K562 (cell line): Measurements from ENCODE around the gene MXI1. TPM values are rescaled to one million over a fixed set of nuclear protein-coding genes. Genes with fewer than 3 reads are reported as not detected.

ENCODE experiments used
- CBX8 ChIP-seq: fragments of 200-600 bp; sonication (generic); IDR thresholded peaks from 2 replicates; pipeline ENCODE4 v1.6.1; 2012; ENCODE audit warnings: borderline replicate concordance, mixed run types, low read depth, mild to moderate bottlenecking, moderate library complexity, mixed read lengths, low read length, control low read depth, inconsistent platforms; ENCODE audit not compliant: poor library complexity, severe bottlenecking; ENCODE audit errors: extremely low read depth
- EWSR1 ChIP-seq: fragments of 450-650 bp; IDR thresholded peaks from 2 replicates; pipeline ENCODE4 v1.6.1; 2018; ENCODE audit warnings: borderline replicate concordance, mild to moderate bottlenecking, low read depth, moderate library complexity; ENCODE audit not compliant: partially characterized antibody
- GTF2B ChIP-seq: IDR thresholded peaks from 2 replicates; pipeline ENCODE4 v1.6.1; 2011; ENCODE audit not compliant: insufficient read length; ENCODE audit errors: extremely low read depth
- HDAC3 ChIP-seq: fragments of 450-650 bp; IDR thresholded peaks from 2 replicates; pipeline ENCODE4 v1.6.1; 2018; ENCODE audit warnings: borderline replicate concordance, mild to moderate bottlenecking, moderate library complexity; ENCODE audit not compliant: partially characterized antibody
- HNRNPH1 ChIP-seq: fragments of 200-400 bp; formaldehyde crosslinking; optimal IDR thresholded peaks from 2 replicates; pipeline ENCODE3; 2017; ENCODE audit warnings: low read depth, mild to moderate bottlenecking, low read length, moderate library complexity
- IRF2 ChIP-seq: sonication (generic); formaldehyde crosslinking; IDR thresholded peaks from 2 replicates; pipeline ENCODE4 v1.8.1; 2022; ENCODE audit warnings: mild to moderate bottlenecking, missing genetic modification reagents
- JUNB ChIP-seq: fragments of 450-650 bp; formaldehyde crosslinking; conservative IDR thresholded peaks from 2 replicates; pipeline ENCODE4 v1.4.0; 2020; ENCODE audit warnings: mild to moderate bottlenecking
- KDM5B ChIP-seq: fragments of 200-600 bp; sonication (generic); IDR thresholded peaks from 2 replicates; pipeline ENCODE4 v1.6.1; 2012; ENCODE audit warnings: low read depth, mild to moderate bottlenecking, moderate library complexity, low read length, control low read depth, inconsistent platforms; ENCODE audit not compliant: insufficient replicate concordance
- KLF13 ChIP-seq: fragments of 450-650 bp; IDR thresholded peaks from 2 replicates; pipeline ENCODE4 v1.6.1; 2016; ENCODE audit warnings: missing genetic modification characterization, low read depth, mild to moderate bottlenecking, missing compliant biosample characterization, moderate library complexity, borderline replicate concordance
- SRF ChIP-seq, 2 experiments: fragments of 250-450, 450-650 bp in 1 of 2; sonication (Bioruptor Pico) in 1 of 2; sonication (generic) in 1 of 2; formaldehyde crosslinking; IDR thresholded peaks; 2 replicates each; pipeline versions ENCODE4 v1.5.0 to v1.5.1; 2020 to 2022; ENCODE audit warnings: mild to moderate bottlenecking in 1 of 2, missing genetic modification reagents in 1 of 2
- USF2 ChIP-seq: sonication (generic); formaldehyde crosslinking; IDR thresholded peaks from 2 replicates; pipeline ENCODE4 v1.5.0; 2020; ENCODE audit warnings: missing genetic modification reagents
- ZNF740 ChIP-seq, 3 experiments: fragments of 200-800 bp in 1 of 3; sonication (Bioruptor generic) in 1 of 3; sonication (generic) in 1 of 3; formaldehyde crosslinking in 1 of 3; IDR thresholded peaks; 2 replicates each; pipeline versions ENCODE4 v1.6.1 to v1.8.0; 2016 to 2022; ENCODE audit warnings: mild to moderate bottlenecking in 2 of 3, missing compliant biosample characterization in 2 of 3, missing genetic modification characterization in 2 of 3, missing genetic modification reagents in 1 of 3
- ZNF766 ChIP-seq: fragments of 200-800 bp; sonication (Bioruptor generic); conservative IDR thresholded peaks from 2 replicates; pipeline ENCODE4 v1.6.1; 2016; ENCODE audit warnings: missing genetic modification characterization, missing compliant biosample characterization
- polyA plus RNA-seq, 8 experiments: library from polyadenylated mRNA; depleted of rRNA in 4 of 8; stranded (reverse) in 5 of 8; unstranded in 3 of 8; fragments of >200 nt; fragmentation: Nextera tagmentation in 2 of 8; fragmentation: Illumina TruSeq in 1 of 8; extraction: Ambion mirVana in 2 of 8; extraction: Trizol in 1 of 8; gene quantifications; 2 replicates each; pipeline versions ENCODE4 v1.2.1 to v1.2.3, GENCODE V29; 2011 to 2014; ENCODE audit warnings: inconsistent platforms in 1 of 8, missing spikeins in 1 of 8
- total RNA-seq, 7 experiments: library from RNA; depleted of rRNA in 6 of 7; stranded (reverse); fragments of >200 nt in 6 of 7; fragmentation: Illumina TruSeq in 2 of 7; extraction: Trizol in 2 of 7; gene quantifications; 2 replicates each; pipeline versions ENCODE4 v1.2.1 to v1.2.3, GENCODE V29; 2011 to 2021; ENCODE audit warnings: low replicate concordance in 1 of 7
- TF ChIP-seq, protein P1 (sequence below): sonication (generic); formaldehyde crosslinking; IDR thresholded peaks from 2 replicates; pipeline ENCODE4 v1.8.1; 2023; ENCODE audit warnings: missing genetic modification reagents, mild to moderate bottlenecking, borderline replicate concordance
- TF ChIP-seq, protein P2 (sequence below): fragments of 450-650 bp; formaldehyde crosslinking; IDR thresholded peaks from 2 replicates; pipeline ENCODE4 v1.4.0; 2020; ENCODE audit warnings: mild to moderate bottlenecking, moderate library complexity

MXI1 gene
- total and polyA plus RNA-seq, 9 of the 15 experiments (the other 6 are each of a cell fraction or from before 2014, with no cell fraction given) = 9.1 to 23.7 (median 14.8) TPM

- TF ChIP-seq, protein P1, sequence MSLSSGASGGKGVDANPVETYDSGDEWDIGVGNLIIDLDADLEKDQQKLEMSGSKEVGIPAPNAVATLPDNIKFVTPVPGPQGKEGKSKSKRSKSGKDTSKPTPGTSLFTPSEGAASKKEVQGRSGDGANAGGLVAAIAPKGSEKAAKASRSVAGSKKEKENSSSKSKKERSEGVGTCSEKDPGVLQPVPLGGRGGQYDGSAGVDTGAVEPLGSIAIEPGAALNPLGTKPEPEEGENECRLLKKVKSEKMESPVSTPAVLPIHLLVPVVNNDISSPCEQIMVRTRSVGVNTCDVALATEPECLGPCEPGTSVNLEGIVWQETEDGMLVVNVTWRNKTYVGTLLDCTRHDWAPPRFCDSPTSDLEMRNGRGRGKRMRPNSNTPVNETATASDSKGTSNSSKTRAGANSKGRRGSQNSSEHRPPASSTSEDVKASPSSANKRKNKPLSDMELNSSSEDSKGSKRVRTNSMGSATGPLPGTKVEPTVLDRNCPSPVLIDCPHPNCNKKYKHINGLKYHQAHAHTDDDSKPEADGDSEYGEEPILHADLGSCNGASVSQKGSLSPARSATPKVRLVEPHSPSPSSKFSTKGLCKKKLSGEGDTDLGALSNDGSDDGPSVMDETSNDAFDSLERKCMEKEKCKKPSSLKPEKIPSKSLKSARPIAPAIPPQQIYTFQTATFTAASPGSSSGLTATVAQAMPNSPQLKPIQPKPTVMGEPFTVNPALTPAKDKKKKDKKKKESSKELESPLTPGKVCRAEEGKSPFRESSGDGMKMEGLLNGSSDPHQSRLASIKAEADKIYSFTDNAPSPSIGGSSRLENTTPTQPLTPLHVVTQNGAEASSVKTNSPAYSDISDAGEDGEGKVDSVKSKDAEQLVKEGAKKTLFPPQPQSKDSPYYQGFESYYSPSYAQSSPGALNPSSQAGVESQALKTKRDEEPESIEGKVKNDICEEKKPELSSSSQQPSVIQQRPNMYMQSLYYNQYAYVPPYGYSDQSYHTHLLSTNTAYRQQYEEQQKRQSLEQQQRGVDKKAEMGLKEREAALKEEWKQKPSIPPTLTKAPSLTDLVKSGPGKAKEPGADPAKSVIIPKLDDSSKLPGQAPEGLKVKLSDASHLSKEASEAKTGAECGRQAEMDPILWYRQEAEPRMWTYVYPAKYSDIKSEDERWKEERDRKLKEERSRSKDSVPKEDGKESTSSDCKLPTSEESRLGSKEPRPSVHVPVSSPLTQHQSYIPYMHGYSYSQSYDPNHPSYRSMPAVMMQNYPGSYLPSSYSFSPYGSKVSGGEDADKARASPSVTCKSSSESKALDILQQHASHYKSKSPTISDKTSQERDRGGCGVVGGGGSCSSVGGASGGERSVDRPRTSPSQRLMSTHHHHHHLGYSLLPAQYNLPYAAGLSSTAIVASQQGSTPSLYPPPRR (CRISPR knock-in tag) = no peak
- TF ChIP-seq ZNF740 (CRISPR knock-in tag; IDR thresholded peaks at IDR 0.05) (no peak), ZNF740 (tag; IDR thresholded peaks at IDR 0.05) (no peak), SRF (CRISPR knock-in tag; IDR thresholded peaks at IDR 0.05) (no peak), KDM5B (no peak), JUNB (CRISPR knock-in tag) (no peak), CBX8 (no peak), EWSR1 (no peak), HNRNPH1 (no peak), IRF2 (CRISPR knock-in tag) (no peak), ZNF766 (no peak; the same call in 1 of the 2 replicates), USF2 (CRISPR knock-in tag) (no peak), GTF2B (no peak), KLF13 (tag) (no peak), HDAC3 (no peak)
- TF ChIP-seq, protein P2, sequence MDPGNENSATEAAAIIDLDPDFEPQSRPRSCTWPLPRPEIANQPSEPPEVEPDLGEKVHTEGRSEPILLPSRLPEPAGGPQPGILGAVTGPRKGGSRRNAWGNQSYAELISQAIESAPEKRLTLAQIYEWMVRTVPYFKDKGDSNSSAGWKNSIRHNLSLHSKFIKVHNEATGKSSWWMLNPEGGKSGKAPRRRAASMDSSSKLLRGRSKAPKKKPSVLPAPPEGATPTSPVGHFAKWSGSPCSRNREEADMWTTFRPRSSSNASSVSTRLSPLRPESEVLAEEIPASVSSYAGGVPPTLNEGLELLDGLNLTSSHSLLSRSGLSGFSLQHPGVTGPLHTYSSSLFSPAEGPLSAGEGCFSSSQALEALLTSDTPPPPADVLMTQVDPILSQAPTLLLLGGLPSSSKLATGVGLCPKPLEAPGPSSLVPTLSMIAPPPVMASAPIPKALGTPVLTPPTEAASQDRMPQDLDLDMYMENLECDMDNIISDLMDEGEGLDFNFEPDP (CRISPR knock-in tag) = no peak
Observed at GRCh38 chr10:110225756-110226542, 18.5 kb downstream of the MXI1 start (continued).
